SH-SY5Y (cell line): ENCODE measurements around the gene PTGES.

Experiments
- GATA2 ChIP-seq: IDR thresholded peaks from 2 replicates; pipeline ENCODE4 v1.6.1; 2011; ENCODE audit warnings: mild to moderate bottlenecking, low read depth, low read length
- GATA3 ChIP-seq: IDR thresholded peaks from 2 replicates; pipeline ENCODE4 v1.6.1; 2011; ENCODE audit warnings: low read depth, mild to moderate bottlenecking, low read length, moderate library complexity

GRCh38 chr9:129728744-129729143 lies 24.1 kb downstream of the PTGES start:
- TF ChIP-seq GATA2 (no peak), GATA3 (no peak)
